Heart left ventricle (tissue), 13 donors: ENCODE data around the gene GNG7.

Source experiments
- POLR2A ChIP-seq, 2 donors: fragments of 450-650 bp; IDR thresholded peaks; one replicate each; pipeline ENCODE4 v1.6.1; 2017; ENCODE audit warnings: antibody characterized with exemption in 2 of 2, mild to moderate bottlenecking in 2 of 2, moderate library complexity in 2 of 2
- TF ChIP-seq, protein P1 (sequence below), 12 donors: fragments of 200-600 bp; sonication (generic) in 4 of 12; IDR thresholded peaks; one replicate each; pipeline versions ENCODE4 v1.5.0 to v1.8.0; 2018 to 2022; ENCODE audit warnings: antibody characterized with exemption in 12 of 12, mild to moderate bottlenecking in 5 of 12
- donor health status: ischemic (EF 13 %, LVEDD 7.1; RV severe dilation, severe dysfunction).
- donor health status: DM: no; HTN: yes; CAD: no.
- donor health status: DM: no; HTN: no; CAD: no.
- donor health status: ischemic (EF 25% LVEDD 6.9; RV normal size, moderate dysfunction).
- donor health status: ischemic (EF 25% LVEDD 5.7; RV mildly dilated, moderate dysfunction).
- donor health status: ischemic (EF 35%, LVEDD 5.7; RV mildly dilated, moderate dysfunction).
- donor health status: nonischemic (EF 11% LVEDD 7.7; RV severe dilation, severe dysfunction).
- donor health status: DM: yes; HTN: yes; CAD: no.
- donor health status: PGD.
- donor health status: ischemic (EF 29% LVEDD 5.4; RV normal size, mild dysfunction).
- donor health status: nonischemic (EF 23%, LVEDD 6.1; RV moderate dilation, normal function).

DNA sequence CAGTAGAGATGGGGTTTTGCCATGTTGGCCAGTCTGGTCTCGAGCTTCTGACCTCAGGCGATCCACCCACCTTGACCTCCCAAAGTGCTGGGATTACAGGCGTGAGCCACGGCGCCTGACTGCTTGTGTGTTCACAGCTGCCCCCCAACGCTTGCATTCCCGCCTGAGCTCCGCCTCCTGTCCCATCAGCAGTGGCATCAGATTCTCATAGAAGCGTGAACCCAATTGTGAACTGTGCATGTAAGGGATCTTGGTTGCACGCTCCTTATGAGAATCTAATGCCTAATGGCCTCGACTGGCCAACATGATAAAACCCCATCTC lies 150.7 kb downstream of the GNG7 start:
- TF ChIP-seq POLR2A (IDR thresholded peaks at IDR 0.05) = no peak
- TF ChIP-seq, protein P1, sequence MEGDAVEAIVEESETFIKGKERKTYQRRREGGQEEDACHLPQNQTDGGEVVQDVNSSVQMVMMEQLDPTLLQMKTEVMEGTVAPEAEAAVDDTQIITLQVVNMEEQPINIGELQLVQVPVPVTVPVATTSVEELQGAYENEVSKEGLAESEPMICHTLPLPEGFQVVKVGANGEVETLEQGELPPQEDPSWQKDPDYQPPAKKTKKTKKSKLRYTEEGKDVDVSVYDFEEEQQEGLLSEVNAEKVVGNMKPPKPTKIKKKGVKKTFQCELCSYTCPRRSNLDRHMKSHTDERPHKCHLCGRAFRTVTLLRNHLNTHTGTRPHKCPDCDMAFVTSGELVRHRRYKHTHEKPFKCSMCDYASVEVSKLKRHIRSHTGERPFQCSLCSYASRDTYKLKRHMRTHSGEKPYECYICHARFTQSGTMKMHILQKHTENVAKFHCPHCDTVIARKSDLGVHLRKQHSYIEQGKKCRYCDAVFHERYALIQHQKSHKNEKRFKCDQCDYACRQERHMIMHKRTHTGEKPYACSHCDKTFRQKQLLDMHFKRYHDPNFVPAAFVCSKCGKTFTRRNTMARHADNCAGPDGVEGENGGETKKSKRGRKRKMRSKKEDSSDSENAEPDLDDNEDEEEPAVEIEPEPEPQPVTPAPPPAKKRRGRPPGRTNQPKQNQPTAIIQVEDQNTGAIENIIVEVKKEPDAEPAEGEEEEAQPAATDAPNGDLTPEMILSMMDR (IDR thresholded peaks at IDR 0.05) = no peak
